Measurements from ENCODE around the gene PPP6R3.

PPP6R3 gene

GRCh38 chr11:68654978-68655377 is 194.4 kb downstream of the PPP6R3 start:
- no peak for FAIRE-seq

DNA sequence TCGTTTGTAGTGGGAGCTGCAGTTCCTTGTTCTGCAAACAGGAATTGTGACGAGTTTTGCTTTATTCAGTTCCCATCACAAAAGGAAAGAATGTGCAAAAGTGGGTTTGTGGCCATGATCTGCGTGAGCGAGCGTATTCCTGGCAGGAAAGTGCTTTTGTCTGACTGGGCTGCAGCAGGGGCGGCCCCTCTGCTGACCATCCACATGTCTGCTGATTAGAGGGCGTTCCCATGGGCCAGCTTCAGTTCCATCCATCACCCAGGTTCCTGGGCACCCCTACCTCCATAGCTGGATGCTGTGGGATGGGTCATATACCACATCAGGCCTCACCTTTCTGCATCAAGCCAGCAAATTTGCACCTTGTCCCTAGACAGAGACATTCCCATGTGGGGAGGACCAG is 194.9 kb downstream of the PPP6R3 start:
- FAIRE-seq: no peak

DNA sequence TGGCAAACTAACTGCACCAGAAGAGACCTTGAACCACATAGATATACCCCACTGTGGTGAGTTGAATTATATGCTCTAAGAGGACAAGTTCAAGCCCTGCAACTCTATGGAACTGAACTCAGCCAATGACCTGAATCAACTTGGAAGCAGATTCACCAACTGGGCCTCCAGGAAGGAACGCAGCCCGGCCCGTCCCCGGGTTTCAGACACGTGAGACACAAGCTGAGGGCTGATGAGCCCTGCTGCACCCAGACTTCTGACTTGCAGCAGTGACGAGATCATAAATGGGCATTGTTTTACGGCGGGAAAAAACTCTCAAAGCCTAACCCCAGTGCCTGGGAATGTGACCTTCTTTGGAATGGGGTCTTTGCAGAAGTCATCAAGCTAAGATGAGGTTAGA is 195.3 kb downstream of the PPP6R3 start:
- no peak for FAIRE-seq

DNA sequence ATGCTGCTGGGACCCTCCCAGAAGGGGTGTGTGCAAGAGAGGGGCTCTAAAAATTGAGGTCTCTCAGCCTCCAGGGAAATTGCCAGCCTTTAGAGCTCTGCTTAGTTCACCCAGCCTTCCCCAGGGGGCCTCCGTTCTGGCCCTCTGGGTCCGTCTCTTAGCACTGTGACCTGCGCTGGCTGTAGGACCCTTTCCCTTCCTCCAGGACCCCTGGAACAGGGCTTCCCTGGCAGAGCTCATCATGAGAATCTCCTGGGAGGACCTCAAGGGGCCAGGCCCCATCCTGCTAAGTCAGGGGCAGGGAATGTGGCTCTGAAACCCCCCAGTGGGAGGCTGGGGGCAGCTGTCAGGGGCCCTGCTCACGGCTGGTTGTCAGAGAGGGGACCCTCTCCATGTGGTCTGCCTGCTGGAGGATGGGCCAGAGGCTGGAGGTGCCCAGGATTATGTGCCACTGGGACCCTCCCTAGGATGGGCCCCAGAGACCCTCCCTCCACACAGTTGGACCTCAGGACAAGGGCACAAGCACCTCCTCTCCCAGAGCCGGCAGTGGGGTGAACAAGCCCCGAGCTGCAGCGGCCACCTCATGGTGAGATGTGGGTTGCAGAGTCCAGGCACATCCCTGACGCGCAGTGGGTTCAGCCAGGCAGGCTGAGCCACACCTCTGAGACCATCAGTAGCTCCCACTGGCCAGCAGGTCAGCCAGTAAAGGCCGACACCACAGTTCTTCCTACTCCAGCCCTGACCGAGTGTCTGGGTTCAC is 196.6 kb downstream of the PPP6R3 start:
- no peak for FAIRE-seq

GRCh38 chr11:68658097-68658496 is 197.5 kb downstream of the PPP6R3 start:
- FAIRE-seq: no peak

GRCh38 chr11:68658661-68659060 is 198.1 kb downstream of the PPP6R3 start:
- FAIRE-seq: no peak

DNA sequence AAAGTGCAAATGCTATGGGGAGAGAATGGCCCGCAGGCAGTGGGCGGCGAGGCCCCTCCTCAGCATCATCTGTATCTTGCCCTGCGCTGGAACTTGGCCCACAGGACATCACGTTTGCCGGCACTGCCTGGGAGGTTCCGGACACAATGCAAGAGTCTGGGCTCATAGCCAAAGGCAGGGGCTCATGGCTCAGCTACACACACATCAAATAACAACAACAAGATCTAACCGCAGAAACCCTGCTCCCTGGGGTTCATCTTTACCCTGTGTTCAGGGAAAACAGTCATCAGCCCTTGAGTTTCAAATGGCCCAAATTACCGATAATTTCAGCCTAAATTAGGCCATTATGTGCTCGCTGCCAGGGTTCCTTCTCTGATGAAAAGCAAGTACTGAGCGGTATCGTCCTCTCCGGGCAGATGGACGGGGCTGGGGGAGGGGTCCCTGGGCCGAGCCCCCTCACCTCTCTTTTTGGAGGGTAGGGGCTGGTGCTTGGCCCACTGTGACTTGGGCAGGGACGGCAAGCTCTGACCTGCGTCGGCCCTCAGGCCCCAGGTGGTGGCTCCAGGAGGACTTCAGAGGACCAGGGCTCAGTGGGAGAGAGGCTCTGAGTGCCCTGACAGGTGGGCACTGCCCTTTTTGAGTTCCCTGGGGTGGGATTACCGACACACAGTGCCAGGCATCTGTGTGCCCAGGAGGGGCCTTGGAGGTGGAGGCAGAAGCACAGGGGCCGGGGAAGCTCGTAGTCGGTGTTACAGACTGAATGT is 198.8 kb downstream of the PPP6R3 start:
- FAIRE-seq: no peak

- no peak for FAIRE-seq
These were observed 199.7 kb downstream of the PPP6R3 start for GRCh38 chr11:68660066-68660810.

DNA sequence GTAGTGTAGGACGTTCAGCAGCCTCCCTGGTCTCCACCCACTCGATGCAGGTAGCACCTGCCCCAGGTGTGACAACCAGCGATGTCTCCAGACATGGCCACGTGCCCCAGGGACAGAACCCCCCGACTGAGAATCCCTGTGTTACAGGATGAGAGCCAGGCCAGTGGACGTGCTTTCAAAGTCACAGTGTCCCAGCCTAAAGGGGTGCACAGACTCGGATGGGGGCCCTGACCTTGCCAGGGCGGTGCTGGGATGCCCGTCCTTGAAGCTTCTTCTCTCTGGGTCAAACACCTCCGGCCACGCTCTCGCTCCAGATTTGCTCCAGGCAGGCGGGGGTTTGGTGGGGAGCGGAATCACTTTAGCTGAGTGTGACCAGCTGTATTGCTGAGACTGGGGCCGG is 200.5 kb downstream of the PPP6R3 start:
- no peak for FAIRE-seq

DNA sequence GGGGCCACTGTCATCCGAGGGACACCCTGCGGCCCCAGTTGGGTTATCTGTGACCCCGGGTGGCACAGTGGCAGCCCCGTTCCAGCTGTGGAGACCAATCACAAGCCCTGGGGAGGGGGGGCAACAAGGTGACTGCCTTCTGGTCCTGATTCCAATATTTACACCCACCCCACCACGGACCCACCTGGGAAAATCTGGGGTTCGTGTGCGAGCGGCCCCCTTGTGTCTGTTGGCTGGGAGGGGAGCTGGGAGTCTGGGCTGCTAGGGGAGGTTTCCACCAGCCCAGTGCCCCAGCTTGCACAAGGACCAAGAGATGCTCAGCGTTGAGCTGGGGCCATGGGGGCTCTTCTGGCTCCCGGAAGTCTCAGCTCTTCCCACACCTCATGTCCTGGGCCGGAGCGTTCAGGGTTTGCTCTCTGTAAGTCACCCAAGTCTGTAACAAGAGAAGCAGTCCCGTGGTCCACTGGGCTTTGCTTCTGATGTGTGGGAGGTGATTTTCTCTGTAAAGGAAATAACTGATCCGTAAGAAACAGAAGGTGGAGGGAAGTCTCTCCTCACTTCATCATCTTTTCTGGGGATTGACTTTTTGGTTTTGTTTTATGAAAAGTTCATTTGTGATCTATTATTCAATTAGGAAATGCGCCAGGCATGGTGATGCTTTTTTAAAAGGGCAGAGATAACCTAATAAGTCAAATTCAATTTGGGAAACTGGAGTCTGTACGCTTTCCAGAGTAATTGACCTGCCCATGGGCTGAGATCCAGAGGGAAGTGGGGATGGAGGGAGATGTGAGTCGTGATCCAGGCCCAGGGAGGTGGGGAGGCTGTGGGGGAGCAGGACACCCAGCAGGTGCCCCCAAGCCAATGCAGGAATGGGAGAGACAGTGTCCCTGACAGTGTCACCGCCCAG is 201.4 kb downstream of the PPP6R3 start:
- FAIRE-seq: no peak

- FAIRE-seq: no peak
These were observed 203.0 kb downstream of the PPP6R3 start for GRCh38 chr11:68663482-68664010.

DNA sequence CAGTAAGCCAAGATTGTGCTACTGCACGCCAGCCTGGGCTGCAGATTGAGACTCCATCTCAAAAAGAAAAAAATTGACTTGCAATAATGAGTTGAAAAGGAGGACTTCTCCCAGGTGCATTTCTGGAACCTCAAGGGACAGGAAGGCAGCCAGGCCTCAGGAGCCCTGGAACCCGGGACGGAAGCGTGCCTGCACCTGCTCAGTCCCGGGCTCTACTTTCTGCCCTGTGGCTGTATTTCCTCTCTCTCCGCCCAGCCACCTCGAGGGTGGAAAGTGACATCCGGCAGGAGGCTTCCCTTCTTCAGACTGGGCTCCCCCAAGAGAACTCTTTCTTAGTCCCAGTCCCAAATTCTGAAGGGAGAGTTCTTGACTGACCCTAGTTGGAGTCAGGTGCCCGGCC is 203.6 kb downstream of the PPP6R3 start:
- FAIRE-seq: no peak

DNA sequence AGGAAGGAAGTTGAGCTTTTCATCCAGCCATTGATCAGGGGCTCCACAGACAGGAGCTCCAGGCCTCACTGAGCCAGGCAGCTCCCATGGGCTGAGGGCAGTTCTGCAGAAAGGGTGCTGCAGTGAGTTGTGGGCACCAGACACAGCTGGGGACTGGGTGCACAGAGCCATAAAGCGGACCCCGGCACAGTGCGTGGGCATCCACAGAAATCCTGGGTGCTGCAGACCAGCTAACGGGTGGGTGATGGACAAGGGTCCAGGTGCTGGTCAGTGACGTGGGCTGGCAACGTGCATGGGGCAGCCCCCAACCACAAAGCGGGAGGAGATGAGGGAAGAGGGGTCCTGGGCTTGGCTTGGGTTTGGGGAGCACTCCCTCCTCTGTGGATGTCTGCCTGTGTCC is 204.4 kb downstream of the PPP6R3 start:
- FAIRE-seq: no peak

Measured in A204.1 (cell line).